NCI-H345 treated with DMSO at 0.1 percent for 48 hours (cell line): ENCODE results near the gene DIS3L2.
"Not testable (repeated sequence)": the region's sequence is repeated elsewhere in the genome, so short reads cannot be mapped to it uniquely, and the experiment has no call there.

Experiments used
- DNase-seq: peaks from one replicate; lab custom pipeline; 2025; ENCODE audit not compliant: unreplicated experiment; lab: John Stamatoyannopoulos, UW

DIS3L2 gene

DNA sequence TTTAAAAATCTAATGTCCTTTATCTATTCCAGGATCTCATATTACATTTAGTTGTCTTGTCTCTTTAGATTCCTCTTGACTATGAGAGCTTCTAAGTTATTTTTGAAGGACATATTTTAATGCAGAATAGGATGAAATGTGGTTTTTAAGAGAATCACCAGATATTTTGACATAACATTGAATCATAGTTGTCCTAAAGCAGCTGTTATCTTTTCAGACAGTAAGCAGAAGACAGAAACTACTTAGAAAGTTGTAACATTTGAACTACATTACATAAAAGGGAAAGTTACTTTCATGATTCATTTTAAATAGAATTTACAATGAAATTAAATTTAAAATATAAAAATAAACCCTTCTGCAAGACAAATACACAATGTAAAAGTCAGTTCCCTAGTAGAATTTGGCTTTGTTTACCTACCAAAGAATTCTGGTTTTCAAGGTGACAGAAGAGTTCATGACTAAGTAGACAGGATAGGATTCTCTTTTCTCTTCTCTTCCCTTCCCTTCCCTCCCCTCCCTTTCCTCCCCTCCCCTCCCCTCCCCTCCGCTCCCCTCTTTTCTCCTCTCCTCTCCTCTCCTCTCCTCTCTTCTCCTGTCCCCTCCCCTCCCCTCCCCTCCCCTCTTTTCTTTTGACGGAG lies 186.0 kb downstream of the DIS3L2 start:
- DNase-seq, result no peak

- no peak for DNase-seq
Measured at GRCh38 chr2:232162187-232162586, 200.7 kb downstream of the DIS3L2 start.

DNA sequence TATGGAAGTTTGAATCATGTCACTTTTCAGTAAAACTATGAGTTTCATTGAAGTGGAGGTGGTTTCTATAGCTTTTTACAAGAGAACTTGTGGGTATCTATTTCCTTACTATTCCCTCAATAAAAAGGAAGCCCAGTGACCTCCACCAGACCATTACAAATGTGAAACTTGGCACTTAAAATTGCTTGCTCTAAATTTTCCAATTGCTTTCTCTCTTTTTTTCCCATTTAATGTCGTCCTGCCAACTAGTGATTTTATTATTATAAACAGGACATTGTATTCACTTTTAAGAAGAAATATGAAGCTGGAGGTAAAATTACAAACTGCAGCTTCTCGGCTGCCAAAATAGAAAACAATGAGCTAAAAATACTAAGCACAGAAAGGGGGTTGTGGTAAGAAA lies 208.9 kb downstream of the DIS3L2 start:
- no peak for DNase-seq

GRCh38 chr2:232174662-232175061 lies 213.1 kb downstream of the DIS3L2 start:
- no peak for DNase-seq

DNA sequence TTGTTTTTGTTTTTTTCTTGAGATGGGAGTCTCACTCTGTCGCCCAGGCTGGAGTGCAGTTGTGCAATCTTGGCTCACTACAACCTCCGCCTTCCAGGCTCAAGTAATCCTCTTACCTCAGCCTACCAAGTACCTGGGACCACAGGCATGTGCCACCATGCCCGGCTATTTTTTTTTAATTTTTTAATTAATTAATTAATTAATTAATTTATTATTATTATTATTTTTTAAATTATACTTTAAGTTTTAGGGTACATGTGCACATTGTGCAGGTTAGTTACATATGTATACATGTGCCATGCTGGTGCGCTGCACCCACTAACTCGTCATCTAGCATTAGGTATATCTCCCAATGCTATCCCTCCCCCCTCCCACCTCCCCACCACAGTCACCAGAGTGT lies 215.1 kb downstream of the DIS3L2 start:
- not testable (repeated sequence) for DNase-seq

- no peak for DNase-seq
Measured at GRCh38 chr2:232183279-232183678, 221.8 kb downstream of the DIS3L2 start.

DNA sequence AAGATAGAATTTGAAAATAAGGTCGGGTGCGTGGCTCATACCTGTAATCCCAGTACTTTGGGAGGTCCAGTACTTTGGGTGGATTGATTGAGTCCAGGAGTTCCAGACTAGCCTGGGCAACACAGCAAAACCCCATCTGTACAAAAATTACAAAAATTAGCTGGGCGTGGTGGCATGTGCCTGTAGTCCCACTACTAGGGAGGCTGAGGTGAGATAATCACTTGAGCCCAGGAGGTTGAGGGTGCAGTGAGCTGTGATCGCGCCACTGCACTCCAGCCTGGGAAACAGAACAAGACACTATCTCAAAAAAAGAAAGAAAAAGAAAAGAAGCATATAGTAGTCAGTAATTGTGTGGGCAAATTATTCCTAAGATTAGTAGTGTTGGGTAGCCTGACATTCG lies 222.8 kb downstream of the DIS3L2 start:
- no peak for DNase-seq

DNA sequence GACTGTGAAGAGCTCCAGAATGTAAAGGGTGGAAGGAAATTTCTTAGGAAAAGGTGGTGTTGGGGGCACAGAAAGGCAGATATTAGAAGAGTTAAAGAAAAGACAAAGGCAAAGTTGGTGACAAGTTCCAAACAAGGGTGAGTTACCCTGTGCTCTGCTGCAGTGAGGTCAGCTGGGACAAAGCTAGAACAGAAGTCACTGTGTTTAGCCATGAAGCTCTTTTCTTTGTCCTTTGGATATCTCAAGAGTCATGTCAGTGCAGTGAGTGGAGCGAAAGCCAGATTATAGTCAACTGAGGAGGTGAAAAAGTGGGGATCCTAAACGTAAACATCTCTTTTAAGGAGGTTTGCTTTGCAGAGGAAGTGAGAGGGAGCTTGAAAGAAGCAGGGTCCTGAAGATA lies 229.3 kb downstream of the DIS3L2 start:
- no peak for DNase-seq

DNA sequence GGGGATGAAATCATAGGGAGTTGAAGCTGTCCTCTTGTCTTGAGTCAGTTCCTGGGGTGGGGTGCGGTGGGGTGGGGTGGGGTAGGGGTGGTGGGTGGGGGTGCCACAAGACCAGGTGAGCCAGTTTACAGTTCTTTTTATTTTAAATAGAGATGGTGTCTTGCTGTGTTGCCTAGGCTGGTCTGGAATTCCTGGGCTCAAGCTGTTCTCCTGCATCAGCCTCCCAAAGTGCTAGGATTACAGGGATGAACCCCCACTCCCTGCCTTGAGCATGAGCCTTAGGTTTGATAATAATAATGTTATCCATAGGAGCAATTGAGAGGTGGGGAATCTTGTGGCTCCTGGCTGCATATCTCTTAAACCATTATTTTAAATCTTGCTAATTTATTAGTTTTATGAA lies 234.0 kb downstream of the DIS3L2 start:
- no peak for DNase-seq

GRCh38 chr2:232196802-232197201 lies 235.3 kb downstream of the DIS3L2 start:
- DNase-seq, result no peak

DNA sequence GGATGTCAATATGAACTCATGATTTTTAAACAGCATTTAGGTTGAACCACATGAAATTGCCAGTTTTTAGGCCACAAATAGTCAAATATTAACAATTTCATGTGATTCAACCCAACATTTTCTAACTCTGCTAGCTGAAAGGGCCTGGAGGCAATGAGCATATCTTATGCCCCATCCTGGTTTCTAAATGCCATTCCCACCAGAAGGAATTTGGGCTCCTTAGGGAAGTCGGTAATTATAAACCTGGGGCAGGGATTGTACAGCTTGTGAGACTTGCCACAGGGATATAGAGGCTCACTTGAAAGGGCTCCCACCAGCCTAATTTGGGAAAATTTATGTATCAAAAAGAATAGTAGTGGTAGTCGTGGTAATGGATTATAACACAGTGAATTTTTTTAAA lies 238.7 kb downstream of the DIS3L2 start:
- no peak for DNase-seq

DNA sequence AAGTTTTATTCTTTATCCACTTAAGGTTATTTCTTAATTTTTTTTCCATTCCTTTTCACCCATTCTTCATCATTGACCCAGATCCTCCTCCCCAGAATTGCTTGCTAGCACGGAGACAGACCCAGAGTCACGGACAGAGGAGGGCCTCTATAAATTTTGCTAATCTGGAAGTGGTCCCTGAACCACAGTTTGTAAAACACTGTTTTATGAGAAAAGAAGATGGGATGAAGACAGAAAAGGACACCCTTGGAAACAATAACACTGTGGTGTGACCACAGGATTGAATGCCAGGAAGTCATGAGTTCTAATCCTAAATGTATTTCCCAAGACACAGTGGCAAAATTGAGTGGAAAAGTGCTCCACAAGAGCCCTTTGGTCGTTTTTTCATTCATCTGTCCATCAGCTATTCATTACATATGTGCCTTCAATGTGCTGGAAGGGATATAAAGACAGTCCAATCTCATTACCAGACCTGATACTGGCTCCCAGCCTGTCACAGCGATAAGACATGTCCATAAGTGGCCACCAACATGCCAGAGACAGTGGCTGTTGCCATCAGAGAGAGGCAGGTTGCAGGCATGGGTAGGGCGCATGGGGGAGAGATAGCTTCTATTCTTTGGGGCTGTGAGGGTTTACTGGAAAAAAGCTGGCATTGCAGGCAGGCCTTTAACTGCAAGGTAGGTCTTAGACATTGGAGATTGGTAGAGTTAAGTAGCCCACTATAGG lies 241.8 kb downstream of the DIS3L2 start:
- no peak for DNase-seq

- no peak for DNase-seq
Measured at GRCh38 chr2:232203936-232204335, 242.4 kb downstream of the DIS3L2 start.

- DNase-seq, result no peak
Measured at GRCh38 chr2:232204457-232204931, 243.0 kb downstream of the DIS3L2 start.

DNA sequence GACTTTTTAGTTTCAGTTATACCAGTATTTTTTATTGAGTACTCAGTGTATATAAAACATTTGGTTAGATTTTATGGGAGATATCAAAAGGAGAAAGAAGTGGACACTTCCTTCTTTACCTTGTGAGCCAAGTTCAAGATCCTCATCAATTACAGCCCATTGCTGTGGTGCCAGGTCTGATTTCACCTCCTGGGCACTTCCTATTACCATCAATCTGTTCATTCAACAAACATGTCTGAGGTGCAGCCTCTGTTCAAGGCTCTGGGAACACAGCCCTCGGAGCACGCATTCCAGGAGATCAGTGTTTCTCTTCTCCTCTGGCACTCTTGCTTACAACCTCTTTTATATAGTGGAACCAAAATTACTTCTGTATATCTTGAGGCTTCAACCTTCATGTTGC lies 245.7 kb downstream of the DIS3L2 start:
- DNase-seq, result no peak

DNA sequence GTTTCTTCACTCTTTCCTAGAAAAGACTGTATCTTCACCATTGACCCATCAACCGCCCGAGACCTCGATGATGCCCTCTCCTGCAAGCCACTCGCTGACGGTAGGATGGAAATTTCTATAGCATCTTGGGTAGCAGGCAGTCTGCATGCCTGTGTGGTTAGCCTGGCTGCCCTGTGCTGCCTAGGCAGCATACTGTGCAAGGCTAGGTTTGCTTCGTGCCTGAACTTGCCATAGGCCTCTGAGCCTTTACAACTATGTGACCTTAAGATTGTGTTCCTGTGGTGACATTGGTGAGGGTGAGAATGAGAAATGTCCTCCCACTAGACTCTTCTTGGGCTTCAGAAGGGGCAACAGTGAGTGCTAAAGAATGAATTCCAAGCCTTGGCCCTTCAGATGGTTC lies 248.8 kb downstream of the DIS3L2 start:
- DNase-seq, result no peak

DNA sequence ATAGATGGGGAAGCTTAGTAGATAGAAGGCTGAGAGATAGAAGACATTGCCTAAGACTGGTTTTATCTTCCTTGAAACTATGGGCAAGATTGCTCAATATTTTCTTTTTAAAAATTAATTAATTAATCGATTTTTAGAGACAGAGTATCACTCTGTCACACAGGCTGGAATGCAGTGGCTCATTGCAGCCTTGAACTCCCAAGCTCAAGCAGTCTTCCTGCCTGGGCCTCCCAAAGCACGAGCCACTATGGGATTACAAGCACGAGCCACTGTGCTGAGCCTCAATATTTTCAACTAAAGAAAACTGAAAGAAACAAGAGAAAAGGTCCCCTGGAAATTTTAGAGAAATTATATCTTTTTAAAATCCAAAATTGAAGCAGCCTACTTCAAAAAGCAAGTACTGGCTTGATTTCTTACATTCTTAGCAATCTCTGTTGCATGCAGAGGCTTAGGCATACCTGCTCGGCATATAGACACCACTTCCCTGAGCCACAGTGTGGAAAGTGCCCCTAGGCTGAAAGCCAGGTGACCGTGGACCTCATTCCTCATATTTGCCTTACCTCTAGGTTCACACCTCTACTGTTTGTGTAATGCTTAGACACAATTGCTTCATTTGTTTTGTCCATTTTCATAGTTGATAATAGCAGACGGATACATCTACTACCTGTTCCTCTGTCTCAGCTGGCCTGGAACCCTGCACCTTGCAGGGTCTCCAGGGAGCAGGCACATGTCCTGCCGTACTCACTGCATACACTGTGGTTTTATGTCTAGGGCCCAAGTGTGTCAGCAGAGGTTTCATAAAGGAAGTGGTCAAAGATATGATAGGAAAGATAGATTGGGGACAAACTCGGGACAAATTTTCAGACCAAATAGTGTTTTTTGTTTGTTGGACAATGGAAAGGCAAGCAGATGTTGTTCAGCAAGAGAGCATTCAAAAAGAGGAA lies 250.5 kb downstream of the DIS3L2 start:
- DNase-seq, result no peak

- no peak for DNase-seq
Measured at GRCh38 chr2:232213176-232213575, 251.7 kb downstream of the DIS3L2 start.

- no peak for DNase-seq
Measured at GRCh38 chr2:232214053-232214452, 252.5 kb downstream of the DIS3L2 start.

DNA sequence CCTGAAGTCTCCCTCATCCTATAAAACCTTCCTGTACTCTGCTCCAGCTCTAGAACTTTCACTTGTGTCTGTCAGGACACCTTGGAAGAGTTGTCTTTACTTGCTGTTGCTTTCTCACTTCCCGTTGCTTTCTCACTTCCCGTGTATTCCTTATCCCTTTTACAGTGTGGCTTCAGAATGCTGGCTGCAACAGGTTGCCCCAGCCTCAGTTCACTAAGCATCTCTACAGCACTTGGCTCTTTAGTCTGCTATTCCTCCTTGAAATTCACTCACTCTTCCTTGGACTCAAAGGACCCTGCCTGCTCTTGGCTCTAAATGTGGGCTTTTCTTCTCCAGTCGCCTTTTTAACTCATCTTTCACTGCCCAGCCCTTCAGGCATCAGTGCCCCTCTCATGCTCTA lies 254.5 kb downstream of the DIS3L2 start:
- DNase-seq, result no peak

DNA sequence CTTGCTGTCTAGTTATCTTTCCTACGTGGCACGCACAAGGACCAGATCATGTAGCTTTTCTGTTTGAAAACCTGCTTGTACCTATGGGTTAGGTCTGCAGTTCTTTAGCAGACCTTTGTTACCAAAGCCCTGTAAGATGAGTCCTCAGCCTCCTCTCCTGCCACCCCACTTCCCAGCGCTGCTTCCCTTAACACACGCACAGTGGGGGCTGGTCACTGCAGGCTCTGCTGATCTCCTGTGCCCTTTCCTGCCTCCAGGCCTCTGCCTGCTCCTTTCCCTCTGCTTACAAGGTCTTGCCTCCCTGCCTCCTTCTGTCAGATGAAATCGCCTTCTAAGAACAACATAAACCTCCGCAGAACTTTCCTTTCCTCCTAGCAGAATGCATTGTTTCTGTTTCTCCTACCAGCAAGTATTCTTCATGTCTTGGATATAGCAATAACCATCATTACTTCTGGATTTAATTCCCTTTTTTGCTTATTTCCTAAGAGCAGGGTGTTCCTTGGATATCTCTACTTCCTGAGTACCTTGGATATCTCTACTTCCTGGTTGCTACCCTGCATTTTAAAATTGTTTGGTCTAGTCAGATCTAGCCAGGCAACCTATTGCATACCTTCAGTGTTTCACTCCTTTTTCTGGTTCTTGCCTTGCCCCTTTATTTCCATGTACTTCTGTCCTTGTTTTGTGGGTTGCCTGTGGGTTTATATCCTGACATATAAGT lies 257.4 kb downstream of the DIS3L2 start:
- DNase-seq, result no peak
